HG03095 (cell line): ENCODE data around the gene GMIP.
A peak's percentile ranks its signal among the peaks of the same experiment; 100 is the strongest.

Experiments
- ATAC-seq: cut with Tn5 transposase; IDR thresholded peaks from one replicate; pipeline ENCODE4 v1.9.1; 2021; ENCODE audit warnings: moderate library complexity; ENCODE audit not compliant: unreplicated experiment

GMIP gene

GRCh38 chr19:19637186-19637522 is 6.3 kb downstream of the GMIP start:
- no peak for ATAC-seq

GRCh38 chr19:19636573-19637185 is 6.8 kb downstream of the GMIP start:
- no peak for ATAC-seq

GRCh38 chr19:19635313-19635702 is 8.1 kb downstream of the GMIP start:
- no peak for ATAC-seq

GRCh38 chr19:19634516-19635312 is 8.7 kb downstream of the GMIP start:
- no peak for ATAC-seq

- no peak for ATAC-seq
Measured at GRCh38 chr19:19633711-19634515, 9.5 kb downstream of the GMIP start.

- ATAC-seq: no peak
Measured at GRCh38 chr19:19632661-19633060, 10.8 kb downstream of the GMIP start.

GRCh38 chr19:19631346-19631745 is 12.1 kb downstream of the GMIP start:
- ATAC-seq: no peak

- no peak for ATAC-seq
Measured at GRCh38 chr19:19630426-19630825, 13.0 kb downstream of the GMIP start.

GRCh38 chr19:19630062-19630414 is 13.4 kb downstream of the GMIP start:
- ATAC-seq: no peak

GRCh38 chr19:19628501-19629134 is 14.8 kb downstream of the GMIP start:
- no peak for ATAC-seq

- ATAC-seq: no peak
Measured at GRCh38 chr19:19627621-19628500, 15.6 kb downstream of the GMIP start, which contains the start of gene LPAR2. TSS of gene LPAR2 (minus strand) at chr19:19628220. CDS start at chr19:19627275, 945 bp downstream.

- no peak for ATAC-seq
Measured at GRCh38 chr19:19626516-19627472, 16.7 kb downstream of the GMIP start.

- no peak for ATAC-seq
Measured at GRCh38 chr19:19624032-19624570, 19.4 kb downstream of the GMIP start.

GRCh38 chr19:19623383-19623782 is 20.1 kb downstream of the GMIP start:
- no peak for ATAC-seq

- ATAC-seq: no peak
Measured at GRCh38 chr19:19619849-19620210, 23.6 kb downstream of the GMIP start.

GRCh38 chr19:19619181-19619848 is 24.1 kb downstream of the GMIP start:
- ATAC-seq: no peak

- peak; percentile 96 for ATAC-seq
Measured at GRCh38 chr19:19618219-19619051, 25.0 kb downstream of the GMIP start, which contains the start of gene PBX4. TSS of gene PBX4 (minus strand) at chr19:19618687. CDS start at chr19:19618629, 58 bp downstream.

- no peak for ATAC-seq
Measured at GRCh38 chr19:19615086-19615485, 28.4 kb downstream of the GMIP start.
